Peyer's patch (tissue), 4 donors: ENCODE results near the gene TUFT1. TPM values are rescaled to one million over a fixed set of nuclear protein-coding genes. Genes with fewer than 3 reads are reported as not detected.

Experiments used
- DNase-seq, 3 donors: peaks; one replicate each; pipeline ENCODE4 v3.0.0-alpha.2; 2017 to 2019
- H3K27ac ChIP-seq, 4 donors: fragments of 200-600 bp; sonication (generic); one replicate each; pipeline ENCODE4 v1.5.1; 2016 to 2019
- H3K27me3 ChIP-seq, 2 donors: fragments of 200-600 bp; sonication (generic); one replicate each; pipeline ENCODE4 v1.5.1; 2019
- H3K36me3 ChIP-seq, 3 donors: fragments of 200-600 bp; sonication (generic); one replicate each; pipeline ENCODE4 v1.5.1; 2016 to 2019
- H3K4me1 ChIP-seq, 4 donors: fragments of 200-600 bp; sonication (generic); one replicate each; pipeline ENCODE4 v1.5.1; 2016 to 2019
- H3K4me3 ChIP-seq, 4 donors: fragments of 200-600 bp; sonication (generic); 1 replicate in 3 of 4; 2 replicates in 1 of 4; pipeline ENCODE4 v1.5.1; 2016 to 2019; ENCODE audit warnings: mild to moderate bottlenecking in 1 of 4
- H3K9me3 ChIP-seq, 4 donors: fragments of 200-600 bp; sonication (generic); one replicate each; pipeline ENCODE4 v1.5.1; 2016 to 2019; ENCODE audit warnings: mild to moderate bottlenecking in 1 of 4
- POLR2A ChIP-seq, 2 donors: fragments of 450-650 bp; IDR thresholded peaks; one replicate each; pipeline ENCODE4 v1.5.1; 2017; ENCODE audit warnings: antibody characterized with exemption in 2 of 2, mild to moderate bottlenecking in 2 of 2, moderate library complexity in 2 of 2
- total RNA-seq, 4 donors: library from RNA; depleted of rRNA; stranded (reverse); fragments of >200 nt; gene quantifications; one replicate each; pipeline ENCODE4 v1.1.0, GENCODE V29; 2016
- TF ChIP-seq, protein P1 (sequence below), 6 experiments: fragments of 450-650 bp in 4 of 6; fragments of 200-600 bp in 2 of 6; sonication (generic) in 1 of 6; IDR thresholded peaks; one replicate each; pipeline ENCODE4 v1.5.1; 2017 to 2019; ENCODE audit warnings: antibody characterized with exemption in 6 of 6, mild to moderate bottlenecking in 3 of 6, moderate library complexity in 1 of 6

Gene TUFT1
- total RNA-seq, 4 donors from 2014 or later = 12.4 to 23.4 (median 19.3) TPM

DNA sequence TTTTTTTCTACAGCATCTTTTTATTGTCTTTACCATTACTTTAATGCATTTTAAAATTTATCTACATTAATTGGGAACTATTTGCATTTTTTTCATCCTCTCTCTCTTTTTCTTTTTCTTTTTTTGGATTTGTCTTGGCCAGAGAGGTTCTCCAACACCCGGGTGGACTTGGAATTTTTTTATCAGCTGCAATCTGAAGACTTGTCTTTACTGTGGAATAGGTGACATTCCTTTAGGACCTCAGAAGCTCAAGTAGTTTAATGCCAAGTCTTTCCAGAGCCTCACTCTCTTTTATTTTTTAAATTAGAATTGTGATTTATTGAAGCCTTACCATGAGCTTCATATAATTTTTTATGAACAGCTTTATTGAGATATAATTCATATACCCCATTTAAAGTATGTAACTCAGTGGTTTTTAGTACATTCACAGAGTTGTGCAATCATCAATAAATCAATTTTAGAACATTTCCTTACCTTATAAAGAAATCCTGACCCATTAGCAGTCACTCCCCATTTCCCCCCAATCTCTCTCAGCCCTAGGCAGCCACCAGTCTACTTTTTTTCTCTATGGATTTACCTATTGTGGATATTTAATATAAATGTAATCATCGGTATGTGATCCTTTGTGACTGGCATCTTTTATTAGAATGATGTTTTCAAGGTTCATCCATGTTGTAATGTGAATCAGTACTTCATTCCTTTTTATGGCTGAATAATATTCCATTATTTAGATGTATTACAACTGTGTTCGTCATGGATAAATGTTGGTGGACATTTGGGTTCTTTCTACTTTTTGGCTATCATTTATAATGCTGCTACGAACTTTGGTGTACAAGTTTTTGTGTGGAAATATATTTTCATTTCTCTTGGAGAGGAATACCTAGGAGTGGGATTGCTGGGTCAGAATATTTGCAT is 6.2 kb downstream of the TUFT1 start:
- peak overlapping the region in 2 of 4 donors; percentile 73 to 91 for H3K27ac ChIP-seq
- no peaks in the 10 kb centered on the region for H3K27me3 ChIP-seq
- peaks cover 0 to 38% (median 0%) of the 10 kb centered on the region in 4 donors for H3K4me1 ChIP-seq
- H3K36me3 ChIP-seq = no peaks in the 10 kb centered on the region
- DNase-seq = no peak
- no peaks in the 10 kb centered on the region for H3K9me3 ChIP-seq
- no peak overlapping the region for H3K4me3 ChIP-seq
- no peak for TF ChIP-seq POLR2A (IDR thresholded peaks at IDR 0.05)
- TF ChIP-seq, protein P1, sequence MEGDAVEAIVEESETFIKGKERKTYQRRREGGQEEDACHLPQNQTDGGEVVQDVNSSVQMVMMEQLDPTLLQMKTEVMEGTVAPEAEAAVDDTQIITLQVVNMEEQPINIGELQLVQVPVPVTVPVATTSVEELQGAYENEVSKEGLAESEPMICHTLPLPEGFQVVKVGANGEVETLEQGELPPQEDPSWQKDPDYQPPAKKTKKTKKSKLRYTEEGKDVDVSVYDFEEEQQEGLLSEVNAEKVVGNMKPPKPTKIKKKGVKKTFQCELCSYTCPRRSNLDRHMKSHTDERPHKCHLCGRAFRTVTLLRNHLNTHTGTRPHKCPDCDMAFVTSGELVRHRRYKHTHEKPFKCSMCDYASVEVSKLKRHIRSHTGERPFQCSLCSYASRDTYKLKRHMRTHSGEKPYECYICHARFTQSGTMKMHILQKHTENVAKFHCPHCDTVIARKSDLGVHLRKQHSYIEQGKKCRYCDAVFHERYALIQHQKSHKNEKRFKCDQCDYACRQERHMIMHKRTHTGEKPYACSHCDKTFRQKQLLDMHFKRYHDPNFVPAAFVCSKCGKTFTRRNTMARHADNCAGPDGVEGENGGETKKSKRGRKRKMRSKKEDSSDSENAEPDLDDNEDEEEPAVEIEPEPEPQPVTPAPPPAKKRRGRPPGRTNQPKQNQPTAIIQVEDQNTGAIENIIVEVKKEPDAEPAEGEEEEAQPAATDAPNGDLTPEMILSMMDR (IDR thresholded peaks at IDR 0.05) = no peak

GRCh38 chr1:151547119-151547899 is 7.2 kb downstream of the TUFT1 start:
- H3K36me3 ChIP-seq = no peaks in the 10 kb centered on the region
- TF ChIP-seq, protein P1 (IDR thresholded peaks at IDR 0.05) = peak in 3 of 6 experiments; percentile 8 to 21 (median 9)
- peak in 1 of 2 donors; percentile 37 for TF ChIP-seq POLR2A (IDR thresholded peaks at IDR 0.05)
- H3K9me3 ChIP-seq = no peaks in the 10 kb centered on the region
- no peaks in the 10 kb centered on the region for H3K27me3 ChIP-seq
- DNase-seq = peak in 2 of 3 donors; percentile 71 to 76
- H3K4me1 ChIP-seq = peaks cover 0 to 32% (median 0%) of the 10 kb centered on the region in 4 donors
- H3K4me3 ChIP-seq = no peak overlapping the region
- H3K27ac ChIP-seq = peak overlapping the region in 3 of 4 donors; percentile 58 to 91 (median 73)

DNA sequence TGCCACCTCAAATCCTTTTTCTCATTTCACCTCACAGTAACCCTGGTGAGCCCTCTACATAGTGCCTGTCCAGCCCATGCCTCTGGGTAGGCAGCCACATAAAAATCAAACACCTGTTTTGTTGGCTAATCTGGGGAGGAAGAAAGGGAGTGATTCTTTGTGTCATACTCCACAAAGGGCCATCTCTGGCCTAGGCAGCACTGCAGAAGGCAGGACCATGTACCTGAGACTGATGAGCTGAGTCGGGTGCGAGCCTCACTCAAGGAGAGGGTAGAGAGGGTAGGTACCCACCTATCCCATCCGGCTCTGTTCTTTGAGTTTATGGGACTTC is 7.8 kb downstream of the TUFT1 start:
- Histone ChIP-seq H3K4me3 (no peak overlapping the region), H3K9me3 (no peaks in the 10 kb centered on the region), H3K27me3 (no peaks in the 10 kb centered on the region), H3K27ac (peak overlapping the region in 3 of 4 donors; percentile 58 to 91 (median 73)), H3K36me3 (no peaks in the 10 kb centered on the region), H3K4me1 (peaks cover 0 to 27% (median 0%) of the 10 kb centered on the region in 4 donors)
- DNase-seq = peak in 1 of 3 donors; percentile 23
- TF ChIP-seq, protein P1 (IDR thresholded peaks at IDR 0.05) = no peak
- no peak for TF ChIP-seq POLR2A (IDR thresholded peaks at IDR 0.05)

DNA sequence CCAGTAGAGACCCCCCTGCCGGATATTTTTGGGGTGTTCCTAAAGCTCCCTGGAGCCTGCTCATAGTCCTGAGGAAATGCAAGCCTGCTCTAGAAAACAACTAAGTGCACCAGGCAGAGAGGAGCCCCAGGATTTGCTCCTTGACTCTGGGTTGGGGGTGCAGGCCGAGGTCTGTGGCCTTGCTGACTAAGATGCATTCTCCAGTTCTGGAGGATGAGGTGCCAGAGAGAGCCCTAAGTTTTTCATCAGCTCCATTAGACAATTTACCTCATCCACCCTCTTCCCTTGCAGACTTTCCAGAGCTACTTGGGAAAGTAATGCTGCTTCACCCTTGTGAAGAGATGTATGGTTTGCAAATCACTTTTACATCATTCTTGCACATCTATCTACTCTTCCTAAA is 9.1 kb downstream of the TUFT1 start:
- DNase-seq = peak in 1 of 3 donors; percentile 27
- Histone ChIP-seq H3K27ac (peak overlapping the region in 2 of 4 donors; percentile 19 to 78), H3K36me3 (no peaks in the 10 kb centered on the region), H3K4me3 (no peak overlapping the region), H3K9me3 (no peaks in the 10 kb centered on the region), H3K27me3 (no peaks in the 10 kb centered on the region), H3K4me1 (peaks cover 0 to 26% (median 0%) of the 10 kb centered on the region in 4 donors)
- no peak for TF ChIP-seq POLR2A (IDR thresholded peaks at IDR 0.05)
- TF ChIP-seq, protein P1 (IDR thresholded peaks at IDR 0.05) = no peak

- no peak overlapping the region for H3K27ac ChIP-seq
- peaks cover 0 to 12% (median 0%) of the 10 kb centered on the region in 4 donors for H3K4me1 ChIP-seq
- no peaks in the 10 kb centered on the region for H3K27me3 ChIP-seq
- H3K36me3 ChIP-seq = no peaks in the 10 kb centered on the region
- TF ChIP-seq, protein P1 (IDR thresholded peaks at IDR 0.05) = no peak
- no peak for TF ChIP-seq POLR2A (IDR thresholded peaks at IDR 0.05)
- no peak for DNase-seq
- H3K4me3 ChIP-seq = no peak overlapping the region
- no peaks in the 10 kb centered on the region for H3K9me3 ChIP-seq
Observed at GRCh38 chr1:151553659-151554058, 13.6 kb downstream of the TUFT1 start.
